Measurements from ENCODE around the gene RBMS2. TPM values are rescaled to one million over a fixed set of nuclear protein-coding genes. Genes with fewer than 3 reads are reported as not detected.
A peak's percentile ranks its signal among the peaks of the same experiment; 100 is the strongest.

RBMS2 gene
- total and polyA plus RNA-seq, 9 of the 15 experiments (the other 6 are each of a cell fraction or from before 2014, with no cell fraction given), result 0.08 to 10.5 (median 0.31) TPM

GRCh38 chr12:56596815-56597214 lies 75.2 kb downstream of the RBMS2 start:
- Histone ChIP-seq H3K9me3 (replicated peaks; ENCODE audit: control insufficient read depth, insufficient read depth, low read depth, low read length) (no peaks in the 10 kb centered on the region), H3K36me3 (ENCODE audit: control insufficient read depth, insufficient read depth, low read length) (peaks cover 61% of the 10 kb centered on the region), H2AFZ (ENCODE audit: low read depth, low read length) (no peak overlapping the region), H3K27me3 (ENCODE audit: control insufficient read depth in 2 of 2, insufficient read depth in 2 of 2, low read length in 2 of 2) (no peaks in the 10 kb centered on the region), H3K4me2 (ENCODE audit: insufficient read depth, low read length) (no peak overlapping the region), H3K27ac (ENCODE audit: extremely low read depth, low read depth, low read length) (no peak overlapping the region), H3K9ac (ENCODE audit: insufficient read depth in 1 of 2, low read depth in 2 of 2, low read length in 2 of 2) (peak overlapping the region in 1 of 2 experiments; percentile 10; a peak in 1 of 4 replicates), H3K4me3 (no peak overlapping the region), H4K20me1 (replicated peaks; ENCODE audit: control insufficient read depth, insufficient read depth, low read length) (peaks cover 5% of the 10 kb centered on the region; the same call in 1 of the 2 replicates), H3K79me2 (ENCODE audit: control insufficient read depth, insufficient read depth, low read length) (no peaks in the 10 kb centered on the region), H3K9me1 (ENCODE audit: control insufficient read depth, insufficient read depth, low read length) (no peaks in the 10 kb centered on the region), H3K4me1 (replicated peaks in 1 of 2; ENCODE audit: control insufficient read depth in 2 of 2, insufficient read depth in 2 of 2, low read length in 2 of 2) (no peaks in the 10 kb centered on the region; a peak in 1 of 5 replicates)
- WGBS (ENCODE audit: insufficient coverage, low coverage, missing lambda C conversion rate), result 88% methylated on average over 3 of the region's 3 CpGs
- in situ Hi-C loops (cut with MboI), result no loop called here
- TF ChIP-seq SAP30 (IDR thresholded peaks at IDR 0.05; ENCODE audit: borderline replicate concordance, insufficient read depth, low read depth, low read length, poor library complexity, severe bottlenecking) (no peak), RBBP5 (IDR thresholded peaks at IDR 0.05; ENCODE audit: borderline replicate concordance, insufficient read depth, low read length, poor library complexity, severe bottlenecking) (no peak), ZFP30 (CRISPR knock-in tag; IDR thresholded peaks at IDR 0.05; ENCODE audit: borderline replicate concordance) (no peak)
- no peak for ATAC-seq
- POLR2A ChIA-PET, result interaction anchor here (0.6 to 1.2 kb wide), 5 partner anchors 14 to 83 kb away, joined by 3 to 4 read pairs (median 3); no protein-coding TSS in a partner anchor
- no peak for FAIRE-seq
- CTCF ChIA-PET (ENCODE audit: low intra/inter-chr PET ratio), result interaction anchor here (0.7 to 1.4 kb wide), 2 partner anchors 31 to 82 kb away, joined by 3 read pairs; no protein-coding TSS in a partner anchor
- TSS peak; percentile 28 for BruUV-seq (replicated peaks)
- intact Hi-C loops (cut with micrococcal nuclease), result no loop called here
- no peak for DNase-seq (ENCODE audit: extremely low read depth in 1 of 4, low spot score in 3 of 4)

DNA sequence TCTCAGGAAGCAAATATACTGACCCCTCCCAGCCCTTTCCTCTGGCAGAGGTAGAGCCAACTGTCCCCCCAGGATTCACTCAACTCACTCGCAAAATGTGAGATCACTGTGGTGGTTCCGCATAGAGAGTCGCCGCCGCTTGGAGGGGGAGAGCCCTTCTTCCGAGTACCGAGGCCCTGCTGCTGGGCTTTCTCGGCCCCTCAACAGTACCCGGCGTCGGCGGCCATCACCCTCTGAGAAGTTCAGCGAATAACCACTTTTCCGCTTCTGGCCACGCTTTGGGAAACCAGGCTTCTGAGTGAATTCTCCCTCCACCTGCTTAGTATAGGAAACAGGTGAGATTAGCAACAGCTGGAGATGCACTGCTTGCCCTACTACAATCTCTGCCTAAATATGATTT lies 77.4 kb downstream of the RBMS2 start:
- TF ChIP-seq FOXJ2 (tag; IDR thresholded peaks at IDR 0.05) (no peak), STAT5B (CRISPR knock-in tag; IDR thresholded peaks at IDR 0.05) (no peak), ZNF3 (CRISPR knock-in tag; IDR thresholded peaks at IDR 0.05) (no peak), NBN (IDR thresholded peaks at IDR 0.05; ENCODE audit: low read depth) (no peak), E4F1 (CRISPR knock-in tag; IDR thresholded peaks at IDR 0.05; ENCODE audit: borderline replicate concordance) (no peak), KDM1A (IDR thresholded peaks at IDR 0.05) (no peak), HCFC1 (IDR thresholded peaks at IDR 0.05; ENCODE audit: low read depth, low read length) (no peak), CBFA2T3 (IDR thresholded peaks at IDR 0.05) (no peak), ZBTB7A (IDR thresholded peaks at IDR 0.05; ENCODE audit: borderline replicate concordance, control insufficient read depth, low read depth, low read length) (no peak), FUS (optimal IDR thresholded peaks at IDR 0.05; ENCODE audit: low read depth, low read length) (no peak)
- H3K9me1 ChIP-seq (ENCODE audit: control insufficient read depth, insufficient read depth, low read length), result no peaks in the 10 kb centered on the region
- H3K9me3 ChIP-seq (replicated peaks; ENCODE audit: control insufficient read depth, insufficient read depth, low read depth, low read length), result no peaks in the 10 kb centered on the region
- no peaks in the 10 kb centered on the region for H3K79me2 ChIP-seq (ENCODE audit: control insufficient read depth, insufficient read depth, low read length)
- H3K4me1 ChIP-seq (replicated peaks in 1 of 2; ENCODE audit: control insufficient read depth in 2 of 2, insufficient read depth in 2 of 2, low read length in 2 of 2), result no peaks in the 10 kb centered on the region; a peak in 1 of 5 replicates
- H3K4me2 ChIP-seq (ENCODE audit: insufficient read depth, low read length), result no peak overlapping the region
- ATAC-seq (no peak), FAIRE-seq (no peak), DNase-seq (ENCODE audit: extremely low read depth in 1 of 4, low spot score in 3 of 4) (no peak)
- no peak overlapping the region for H3K27ac ChIP-seq (ENCODE audit: extremely low read depth, low read depth, low read length)
- H3K9ac ChIP-seq (ENCODE audit: insufficient read depth in 1 of 2, low read depth in 2 of 2, low read length in 2 of 2), result no peak overlapping the region
- H3K27me3 ChIP-seq (ENCODE audit: control insufficient read depth in 2 of 2, insufficient read depth in 2 of 2, low read length in 2 of 2), result no peaks in the 10 kb centered on the region
- ChIA-PET POLR2A (no interaction called here), CTCF (ENCODE audit: low intra/inter-chr PET ratio) (no interaction called here)
- BruUV-seq (replicated peaks), result no TSS peak
- in situ Hi-C loops (cut with MboI), result no loop called here
- H3K4me3 ChIP-seq, result no peak overlapping the region
- H2AFZ ChIP-seq (ENCODE audit: low read depth, low read length), result no peak overlapping the region
- intact Hi-C loops (cut with micrococcal nuclease), result no loop called here
- H4K20me1 ChIP-seq (replicated peaks; ENCODE audit: control insufficient read depth, insufficient read depth, low read length), result peaks cover 5% of the 10 kb centered on the region; the same call in 1 of the 2 replicates
- H3K36me3 ChIP-seq (ENCODE audit: control insufficient read depth, insufficient read depth, low read length), result peaks cover 82% of the 10 kb centered on the region
- WGBS (ENCODE audit: insufficient coverage, low coverage, missing lambda C conversion rate), result 93% methylated on average over 15 of the region's 15 CpGs

Measured in K562 (cell line).